HepG2 (cell line): ENCODE results near the gene ZFAND3. TPM values are rescaled to one million over a fixed set of nuclear protein-coding genes. Genes with fewer than 3 reads are reported as not detected.

Experiments used
- ATF2 ChIP-seq: sonication (generic); formaldehyde crosslinking; IDR thresholded peaks from 2 replicates; pipeline ENCODE4 v1.4.0; 2020; ENCODE audit warnings: missing genetic modification reagents
- BCL6 ChIP-seq: IDR thresholded peaks from 2 replicates; pipeline ENCODE4 v1.6.1; 2016; ENCODE audit warnings: missing genetic modification reagents, missing compliant biosample characterization
- FOXP4 ChIP-seq: sonication (generic); formaldehyde crosslinking; IDR thresholded peaks from 2 replicates; pipeline ENCODE4 v1.4.0; 2020; ENCODE audit warnings: missing genetic modification reagents
- HNF4A ChIP-seq: sonication (generic); formaldehyde crosslinking; IDR thresholded peaks from 2 replicates; pipeline ENCODE4 v1.4.0; 2020; ENCODE audit warnings: missing genetic modification reagents
- HNRNPH1 ChIP-seq: fragments of 200-400 bp; formaldehyde crosslinking; optimal IDR thresholded peaks from 2 replicates; pipeline ENCODE3; 2017; ENCODE audit warnings: mild to moderate bottlenecking, low read depth, low read length
- PATZ1 ChIP-seq: sonication (generic); formaldehyde crosslinking; IDR thresholded peaks from 2 replicates; pipeline ENCODE4 v1.4.0; 2020; ENCODE audit warnings: missing genetic modification reagents
- PITX1 ChIP-seq: sonication (generic); formaldehyde crosslinking; IDR thresholded peaks from 2 replicates; pipeline ENCODE4 v1.5.1; 2020; ENCODE audit warnings: mild to moderate bottlenecking, missing genetic modification reagents
- POGZ ChIP-seq: sonication (generic); formaldehyde crosslinking; IDR thresholded peaks from 2 replicates; pipeline ENCODE4 v1.4.0; 2020; ENCODE audit warnings: mild to moderate bottlenecking, missing genetic modification reagents
- SCMH1 ChIP-seq: sonication (generic); formaldehyde crosslinking; IDR thresholded peaks from 2 replicates; pipeline ENCODE4 v1.9.0; 2021; ENCODE audit warnings: missing genetic modification reagents, mild to moderate bottlenecking, borderline replicate concordance
- SOX13 ChIP-seq, 3 experiments: fragments of 450-650 bp in 1 of 3; sonication (generic) in 1 of 3; formaldehyde crosslinking in 1 of 3; IDR thresholded peaks in 2 of 3; conservative IDR thresholded peaks in 1 of 3; 2 replicates each; pipeline versions ENCODE4 v1.5.0 to v1.6.1; 2016 to 2020; ENCODE audit warnings: antibody characterized with exemption in 1 of 3, mild to moderate bottlenecking in 1 of 3, missing compliant biosample characterization in 1 of 3, missing genetic modification reagents in 1 of 3, moderate library complexity in 1 of 3
- TCF12 ChIP-seq, 2 experiments: fragments of 450-650 bp in 1 of 2; sonication (generic) in 1 of 2; formaldehyde crosslinking in 1 of 2; IDR thresholded peaks; 2 replicates each; pipeline versions ENCODE4 v1.6.1 to v1.8.0; 2017 to 2022; ENCODE audit warnings: antibody characterized with exemption in 1 of 2, mild to moderate bottlenecking in 1 of 2, missing genetic modification reagents in 1 of 2, moderate library complexity in 1 of 2
- ZFYVE20 ChIP-seq: sonication (generic); formaldehyde crosslinking; IDR thresholded peaks from 2 replicates; pipeline ENCODE4 v1.8.0; 2023; ENCODE audit warnings: low read depth, mild to moderate bottlenecking, moderate library complexity, missing genetic modification reagents, borderline replicate concordance
- polyA plus RNA-seq, 8 experiments: library from polyadenylated mRNA; depleted of rRNA in 3 of 8; stranded (reverse) in 7 of 8; unstranded in 1 of 8; fragments of >200 nt; fragmentation: Illumina TruSeq in 4 of 8; extraction: Trizol in 4 of 8; gene quantifications; 2 replicates each; pipeline versions ENCODE4 v1.2.1 to v1.2.3, GENCODE V29; 2011 to 2016; ENCODE audit warnings: low read depth in 4 of 8, missing spikeins in 1 of 8, mixed read lengths in 1 of 8; ENCODE audit not compliant: insufficient read depth in 1 of 8
- total RNA-seq, 5 experiments: library from RNA; depleted of rRNA; stranded (reverse); fragments of >200 nt; fragmentation: Illumina TruSeq; extraction: Trizol; gene quantifications; 2 replicates each; pipeline ENCODE4 v1.2.3, GENCODE V29; 2016; ENCODE audit warnings: low read depth in 1 of 5
- TF ChIP-seq, protein P1 (sequence below): IDR thresholded peaks from 2 replicates; pipeline ENCODE4 v1.6.1; 2016; ENCODE audit warnings: missing biosample characterization, missing genetic modification reagents, low read depth
- TF ChIP-seq, protein P2 (sequence below): sonication (generic); formaldehyde crosslinking; IDR thresholded peaks from 2 replicates; pipeline ENCODE4 v1.4.0; 2020; ENCODE audit warnings: missing genetic modification reagents

The ZFAND3 gene
- total and polyA plus RNA-seq, 2 of the 13 experiments (the other 11 are each of a cell fraction or from before 2014, with no cell fraction given), result 16.4 to 17.1 TPM

DNA sequence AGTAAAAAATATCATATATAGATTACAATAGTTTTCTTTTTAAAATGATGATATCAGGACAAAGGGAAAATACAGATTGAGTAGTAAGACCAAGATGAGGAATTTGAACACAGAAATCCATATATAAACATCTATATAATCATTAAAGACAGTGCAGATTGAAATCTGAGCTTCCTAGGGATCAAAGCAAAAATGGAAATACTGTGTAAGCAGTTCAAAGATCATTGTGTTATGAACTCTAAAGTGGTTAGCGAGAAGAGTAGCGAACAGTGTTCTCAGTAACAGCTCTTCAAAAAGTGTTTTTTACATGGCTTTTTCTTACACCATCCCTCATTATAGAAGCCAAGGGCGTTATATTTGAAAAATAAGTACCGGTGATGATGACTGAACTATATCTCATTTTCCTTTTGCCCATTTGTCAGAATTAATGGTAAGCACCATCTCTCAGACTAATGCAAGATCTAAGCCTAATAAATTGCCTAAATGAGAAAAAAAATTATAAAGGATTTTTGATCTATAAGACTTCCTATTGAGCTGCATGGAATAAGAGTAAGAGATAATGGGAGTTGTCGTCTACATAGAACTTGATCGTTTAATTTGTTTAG, 226.3 kb downstream of the ZFAND3 start (continued):
- TF ChIP-seq PATZ1 (CRISPR knock-in tag), result no peak
- TF ChIP-seq BCL6 (CRISPR knock-in tag), result peak; percentile 73; the same call in 1 of the 2 replicates
- no peak for TF ChIP-seq TCF12 (IDR thresholded peaks at IDR 0.05)
- no peak for TF ChIP-seq TCF12 (CRISPR knock-in tag; IDR thresholded peaks at IDR 0.05)
- TF ChIP-seq, protein P1, sequence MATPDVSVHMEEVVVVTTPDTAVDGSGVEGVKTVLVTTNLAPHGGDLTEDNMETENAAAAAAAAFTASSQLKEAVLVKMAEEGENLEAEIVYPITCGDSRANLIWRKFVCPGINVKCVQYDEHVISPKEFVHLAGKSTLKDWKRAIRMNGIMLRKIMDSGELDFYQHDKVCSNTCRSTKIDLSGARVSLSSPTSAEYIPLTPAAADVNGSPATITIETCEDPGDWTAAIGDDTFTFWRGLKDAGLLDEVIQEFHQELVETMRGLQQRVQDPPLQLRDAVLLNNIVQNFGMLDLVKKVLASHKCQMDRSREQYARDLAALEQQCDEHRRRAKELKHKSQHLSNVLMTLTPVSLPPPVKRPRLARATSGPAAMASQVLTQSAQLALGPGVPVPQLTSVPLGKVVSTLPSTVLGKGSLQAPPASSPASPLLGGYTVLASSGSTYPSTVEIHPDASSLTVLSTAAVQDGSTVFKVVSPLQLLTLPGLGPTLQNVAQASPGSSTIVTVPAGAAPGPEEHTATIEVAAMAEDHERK (CRISPR knock-in tag), result no peak
- peak; percentile 97 for TF ChIP-seq HNF4A (CRISPR knock-in tag)
- no peak for TF ChIP-seq SCMH1 (CRISPR knock-in tag)
- peak; percentile 46; the same call in 1 of the 2 replicates for TF ChIP-seq PITX1 (CRISPR knock-in tag)
- TF ChIP-seq HNRNPH1, result no peak
- peak; percentile 66 for TF ChIP-seq FOXP4
- TF ChIP-seq, protein P2, sequence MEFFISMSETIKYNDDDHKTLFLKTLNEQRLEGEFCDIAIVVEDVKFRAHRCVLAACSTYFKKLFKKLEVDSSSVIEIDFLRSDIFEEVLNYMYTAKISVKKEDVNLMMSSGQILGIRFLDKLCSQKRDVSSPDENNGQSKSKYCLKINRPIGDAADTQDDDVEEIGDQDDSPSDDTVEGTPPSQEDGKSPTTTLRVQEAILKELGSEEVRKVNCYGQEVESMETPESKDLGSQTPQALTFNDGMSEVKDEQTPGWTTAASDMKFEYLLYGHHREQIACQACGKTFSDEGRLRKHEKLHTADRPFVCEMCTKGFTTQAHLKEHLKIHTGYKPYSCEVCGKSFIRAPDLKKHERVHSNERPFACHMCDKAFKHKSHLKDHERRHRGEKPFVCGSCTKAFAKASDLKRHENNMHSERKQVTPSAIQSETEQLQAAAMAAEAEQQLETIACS, result no peak
- no peak for TF ChIP-seq ZFYVE20 (CRISPR knock-in tag)
- peak; percentile 31; the same call in 1 of the 2 replicates for TF ChIP-seq ATF2 (CRISPR knock-in tag)
- no peak for TF ChIP-seq SOX13 (IDR thresholded peaks at IDR 0.05)
- TF ChIP-seq SOX13 (CRISPR knock-in tag; conservative IDR thresholded peaks at IDR 0.05 in 1 of 2, IDR thresholded peaks at IDR 0.05 in 1 of 2), result peak in 1 of 2 experiments; percentile 82; a peak in 2 of 4 replicates
- peak; percentile 63 for TF ChIP-seq POGZ
